SK-MEL-5 (cell line): Measurements from ENCODE around the gene BRD8. TPM values are rescaled to one million over a fixed set of nuclear protein-coding genes. Genes with fewer than 3 reads are reported as not detected.
"Not testable (repeated sequence)": the region's sequence is repeated elsewhere in the genome, so short reads cannot be mapped to it uniquely, and the experiment has no call there.

Source experiments
- DNase-seq: peaks from one replicate; pipeline ENCODE4 v3.0.0-alpha.2; 2016; ENCODE audit warnings: low read depth, low spot score
- in situ Hi-C: cut with HindIII; loops from 2 replicates; pipeline ENCODE4 v1.10.0; 2016; ENCODE audit warnings: low sequenced_read_pairs, high pct_unique_total_duplicates, low pct_unique_long_range_greater_than_20kb
- total RNA-seq: library from RNA; depleted of rRNA; stranded (reverse); fragments of >200 nt; shearing (Covaris generic); gene quantifications from 2 replicates; pipeline ENCODE4 v1.2.3, GENCODE V29; 2014

Gene BRD8
- total RNA-seq, 1 experiment from 2014 or later, result 48.2 TPM

- in situ Hi-C loops, result no loop called here
- DNase-seq, result no peak
Measured at GRCh38 chr5:138179277-138179857, 937 bp upstream of the BRD8 start.

- in situ Hi-C loops, result no loop called here
- peak; percentile 42 for DNase-seq
Measured at GRCh38 chr5:138177941-138178515, 402 bp downstream of the BRD8 start.

- in situ Hi-C loops, result no loop called here
- DNase-seq, result no peak
Measured at GRCh38 chr5:138170299-138170698, 8.1 kb downstream of the BRD8 start.

- in situ Hi-C loops, result no loop called here
- no peak for DNase-seq
Measured at GRCh38 chr5:138169124-138169523, 9.3 kb downstream of the BRD8 start.

GRCh38 chr5:138163721-138164120, 14.7 kb downstream of the BRD8 start:
- no peak for DNase-seq
- in situ Hi-C loops, result no loop called here

GRCh38 chr5:138160706-138161105, 17.7 kb downstream of the BRD8 start:
- DNase-seq, result peak; percentile 89
- in situ Hi-C loops, result no loop called here

- in situ Hi-C loops, result no loop called here
- DNase-seq, result peak; percentile 91
Measured at GRCh38 chr5:138159666-138160065, 18.8 kb downstream of the BRD8 start.

- in situ Hi-C loops, result no loop called here
- peak; percentile 92 for DNase-seq
Measured at GRCh38 chr5:138157626-138158025, 20.8 kb downstream of the BRD8 start.

GRCh38 chr5:138155977-138156376, 22.5 kb downstream of the BRD8 start:
- in situ Hi-C loops, DNase-seq: not testable (repeated sequence)

GRCh38 chr5:138149530-138149929, 28.9 kb downstream of the BRD8 start:
- peak; percentile 47 for DNase-seq
- in situ Hi-C loops, result no loop called here

- in situ Hi-C loops, result no loop called here
- peak; percentile 54 for DNase-seq
Measured at GRCh38 chr5:138148811-138149210, 29.6 kb downstream of the BRD8 start.

GRCh38 chr5:138143578-138143977, 34.9 kb downstream of the BRD8 start:
- in situ Hi-C loops, DNase-seq: not testable (repeated sequence)

GRCh38 chr5:138141734-138142133, 36.7 kb downstream of the BRD8 start:
- in situ Hi-C loops, result no loop called here
- DNase-seq, result no peak

- DNase-seq, result no peak
- in situ Hi-C loops, result no loop called here
Measured at GRCh38 chr5:138140268-138140667, 38.2 kb downstream of the BRD8 start.

GRCh38 chr5:138139781-138140090, 38.7 kb downstream of the BRD8 start:
- in situ Hi-C loops, result no loop called here
- no peak for DNase-seq

- peak; percentile 73 for DNase-seq
- in situ Hi-C loops, result no loop called here
Measured at GRCh38 chr5:138138949-138139780, 39.3 kb downstream of the BRD8 start, which contains the start of gene NME5. TSS of gene NME5 (minus strand) at chr5:138139428. CDS start at chr5:138138780, 648 bp downstream.

GRCh38 chr5:138132543-138132942, 45.9 kb downstream of the BRD8 start:
- DNase-seq, result no peak
- in situ Hi-C loops, result no loop called here

- in situ Hi-C loops, result no loop called here
- DNase-seq, result no peak
Measured at GRCh38 chr5:138129347-138129746, 49.1 kb downstream of the BRD8 start.

- in situ Hi-C loops, result no loop called here
- no peak for DNase-seq
Measured at GRCh38 chr5:138128334-138128733, 50.1 kb downstream of the BRD8 start.
